NCI-H524 (cell line): ENCODE results near the gene HBA1.
A peak's percentile ranks its signal among the peaks of the same experiment; 100 is the strongest.
"Not testable (repeated sequence)": the region's sequence is repeated elsewhere in the genome, so short reads cannot be mapped to it uniquely, and the experiment has no call there.

ENCODE experiments used
- DNase-seq, 2 experiments: peaks; one replicate each; lab custom pipeline; 2025; lab: John Stamatoyannopoulos, UW

HBA1 gene

DNA sequence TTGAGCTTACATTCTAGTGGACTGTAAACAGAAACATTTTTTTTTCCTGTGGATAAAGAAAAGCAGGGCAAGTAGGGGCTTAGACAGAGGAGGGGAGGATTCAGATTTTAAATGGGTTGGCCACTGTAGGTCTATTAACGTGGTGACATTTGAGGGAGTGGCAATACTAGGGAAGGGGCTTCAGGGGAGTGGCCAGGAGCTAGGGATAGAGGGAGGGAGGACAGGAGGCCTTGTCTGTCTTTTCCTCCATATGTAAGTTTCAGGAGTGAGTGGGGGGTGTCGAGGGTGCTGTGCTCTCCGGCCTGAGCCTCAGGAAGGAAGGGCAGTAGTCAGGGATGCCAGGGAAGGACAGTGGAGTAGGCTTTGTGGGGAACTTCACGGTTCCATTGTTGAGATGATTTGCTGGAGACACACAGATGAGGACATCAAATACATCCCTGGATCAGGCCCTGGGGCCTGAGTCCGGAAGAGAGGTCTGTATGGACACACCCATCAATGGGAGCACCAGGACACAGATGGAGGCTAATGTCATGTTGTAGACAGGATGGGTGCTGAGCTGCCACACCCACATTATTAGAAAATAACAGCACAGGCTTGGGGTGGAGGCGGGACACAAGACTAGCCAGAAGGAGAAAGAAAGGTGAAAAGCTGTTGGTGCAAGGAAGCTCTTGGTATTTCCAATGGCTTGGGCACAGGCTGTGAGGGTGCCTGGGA, 17.2 kb upstream of the HBA1 start:
- DNase-seq = no peak

DNA sequence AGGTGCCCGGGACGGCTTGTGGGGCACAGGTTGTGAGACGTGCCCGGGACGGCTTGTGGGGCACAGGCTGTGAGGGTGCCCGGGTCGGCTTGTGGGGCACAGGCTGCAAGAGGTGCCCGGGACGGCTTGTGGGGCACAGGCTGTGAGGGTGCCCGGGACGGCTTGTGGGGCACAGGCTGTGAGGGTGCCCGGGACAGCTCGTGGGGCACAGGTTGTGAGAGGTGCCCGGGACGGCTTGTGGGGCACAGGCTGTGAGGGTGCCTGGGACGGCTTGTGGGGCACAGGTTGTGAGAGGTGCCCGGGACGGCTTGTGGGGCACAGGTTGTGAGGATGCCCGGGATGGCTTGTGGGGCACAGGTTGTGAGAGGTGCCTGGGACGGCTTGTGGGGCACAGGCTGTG, 16.2 kb upstream of the HBA1 start:
- DNase-seq = not testable (repeated sequence)

DNA sequence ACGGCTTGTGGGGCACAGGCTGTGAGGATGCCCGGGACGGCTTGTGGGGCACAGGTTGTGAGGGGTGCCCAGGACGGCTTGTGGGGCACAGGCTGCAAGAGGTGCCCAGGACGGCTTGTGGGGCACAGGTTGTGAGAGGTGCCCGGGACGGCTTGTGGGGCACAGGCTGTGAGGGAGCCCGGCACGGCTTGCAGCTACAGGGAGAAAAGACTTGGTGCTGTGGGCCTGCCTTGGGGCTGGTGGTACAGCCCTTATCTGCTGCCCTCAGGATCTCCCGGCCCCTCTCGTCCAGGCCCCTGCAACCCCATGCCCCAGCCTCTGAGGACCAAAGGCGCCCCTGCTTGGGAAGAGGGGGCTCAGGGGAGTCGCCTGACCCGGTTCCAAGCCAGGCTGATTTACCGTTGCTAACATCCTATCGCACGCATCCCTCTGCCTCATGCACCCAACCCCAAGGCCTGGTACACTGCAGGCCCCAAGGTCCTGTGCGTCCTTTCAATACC, 15.7 kb upstream of the HBA1 start:
- no peak for DNase-seq

DNA sequence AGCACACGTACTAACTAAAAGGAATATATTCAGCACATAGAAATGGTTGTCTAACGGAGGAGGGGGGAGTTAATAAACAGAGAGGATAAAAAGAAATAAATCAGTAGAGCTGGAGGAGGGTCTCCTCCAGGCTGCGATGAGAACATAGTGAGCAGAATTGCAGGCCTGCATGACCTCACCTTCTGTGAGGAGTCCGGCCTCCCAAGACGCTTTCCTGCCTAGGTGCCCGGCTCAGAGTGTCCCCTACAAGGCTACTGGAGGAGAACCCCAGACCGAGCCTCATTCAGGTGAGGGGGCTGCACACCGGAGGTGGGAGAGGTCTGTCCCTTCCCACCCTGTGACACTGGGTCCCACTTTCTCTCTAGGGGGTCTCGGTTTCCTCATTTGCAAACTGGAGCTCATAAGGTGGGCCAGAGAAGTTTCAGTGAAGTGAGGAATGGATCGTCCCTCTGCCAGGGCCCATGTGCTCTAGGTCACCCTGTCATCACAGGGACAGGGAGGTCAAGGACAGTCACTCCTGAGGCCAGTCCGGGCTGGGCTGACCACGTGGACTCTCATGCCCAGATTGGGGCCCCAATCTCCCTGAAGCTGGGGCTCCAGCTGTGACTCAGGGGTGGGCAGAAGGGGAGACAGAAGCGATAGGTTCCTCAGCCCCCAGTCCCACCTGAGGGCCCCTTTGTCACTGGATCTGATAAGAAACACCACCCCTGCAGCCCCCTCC, 14.0 kb upstream of the HBA1 start:
- no peak for DNase-seq

DNA sequence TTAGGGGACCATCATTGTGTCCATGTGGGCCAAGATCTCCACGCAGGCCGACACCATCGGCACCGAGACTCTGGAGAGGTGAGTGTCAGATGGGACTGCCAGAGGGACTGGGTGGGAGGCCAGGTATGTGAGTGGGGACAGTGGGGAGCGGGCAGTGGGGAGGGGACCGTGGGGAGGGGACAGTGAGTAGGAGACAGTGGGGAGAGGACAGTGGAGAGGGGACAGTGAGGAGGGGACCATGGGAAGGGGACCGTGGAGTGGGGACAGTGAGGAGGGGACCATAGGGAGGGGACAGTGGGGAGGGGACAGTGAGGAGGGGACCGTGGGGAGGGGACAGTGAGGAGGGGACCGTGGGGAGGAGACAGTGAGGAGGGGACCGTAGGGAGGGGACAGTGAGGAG, 13.3 kb upstream of the HBA1 start:
- DNase-seq = not testable (repeated sequence)

DNA sequence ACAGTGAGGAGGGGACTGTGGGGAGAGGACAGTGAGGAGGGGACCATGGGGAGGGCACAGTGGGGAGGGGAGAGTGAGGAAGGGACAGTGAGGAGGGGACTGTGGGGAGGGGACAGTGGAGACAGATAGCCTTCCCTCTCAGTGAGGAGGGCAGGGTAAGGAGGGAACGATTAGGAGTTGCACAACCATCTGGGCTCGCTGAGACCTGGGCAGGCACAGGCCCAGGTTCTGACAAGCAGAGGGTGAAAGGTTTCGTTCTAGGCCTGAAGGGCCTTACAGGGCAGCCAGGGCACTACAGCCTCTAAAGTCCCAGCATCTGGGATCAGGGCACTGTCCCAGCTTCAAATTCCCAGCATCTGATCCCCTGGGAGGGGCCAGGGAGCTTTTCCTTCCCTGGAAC, 12.8 kb upstream of the HBA1 start:
- not testable (repeated sequence) for DNase-seq

DNA sequence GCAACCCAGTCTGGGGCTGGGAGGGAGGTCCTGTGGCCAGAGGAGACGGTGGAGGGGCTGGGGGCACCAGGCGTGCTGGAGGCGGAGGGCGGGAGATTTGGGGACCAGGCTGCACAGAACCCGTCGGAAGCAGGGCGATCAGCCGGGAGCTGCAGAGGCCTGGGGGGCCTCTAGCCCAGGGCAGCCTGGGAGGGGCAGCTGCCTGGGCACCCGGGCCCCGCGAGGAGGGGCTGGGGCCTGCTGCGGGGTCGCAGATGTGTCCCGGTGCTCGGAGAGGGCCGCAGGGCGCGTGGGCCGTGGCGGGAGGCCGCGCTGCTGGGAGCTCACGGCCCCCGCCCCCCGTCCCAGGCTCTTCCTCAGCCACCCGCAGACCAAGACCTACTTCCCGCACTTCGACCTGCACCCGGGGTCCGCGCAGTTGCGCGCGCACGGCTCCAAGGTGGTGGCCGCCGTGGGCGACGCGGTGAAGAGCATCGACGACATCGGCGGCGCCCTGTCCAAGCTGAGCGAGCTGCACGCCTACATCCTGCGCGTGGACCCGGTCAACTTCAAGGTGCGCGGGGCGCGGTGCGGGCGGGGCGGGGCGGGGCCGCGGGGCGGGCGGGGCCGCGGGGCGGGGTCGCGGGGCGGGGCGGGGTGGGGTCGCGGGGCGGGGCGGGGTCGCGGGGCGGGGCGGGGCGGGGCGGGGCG, 12.2 kb upstream of the HBA1 start:
- not testable (repeated sequence) for DNase-seq

DNA sequence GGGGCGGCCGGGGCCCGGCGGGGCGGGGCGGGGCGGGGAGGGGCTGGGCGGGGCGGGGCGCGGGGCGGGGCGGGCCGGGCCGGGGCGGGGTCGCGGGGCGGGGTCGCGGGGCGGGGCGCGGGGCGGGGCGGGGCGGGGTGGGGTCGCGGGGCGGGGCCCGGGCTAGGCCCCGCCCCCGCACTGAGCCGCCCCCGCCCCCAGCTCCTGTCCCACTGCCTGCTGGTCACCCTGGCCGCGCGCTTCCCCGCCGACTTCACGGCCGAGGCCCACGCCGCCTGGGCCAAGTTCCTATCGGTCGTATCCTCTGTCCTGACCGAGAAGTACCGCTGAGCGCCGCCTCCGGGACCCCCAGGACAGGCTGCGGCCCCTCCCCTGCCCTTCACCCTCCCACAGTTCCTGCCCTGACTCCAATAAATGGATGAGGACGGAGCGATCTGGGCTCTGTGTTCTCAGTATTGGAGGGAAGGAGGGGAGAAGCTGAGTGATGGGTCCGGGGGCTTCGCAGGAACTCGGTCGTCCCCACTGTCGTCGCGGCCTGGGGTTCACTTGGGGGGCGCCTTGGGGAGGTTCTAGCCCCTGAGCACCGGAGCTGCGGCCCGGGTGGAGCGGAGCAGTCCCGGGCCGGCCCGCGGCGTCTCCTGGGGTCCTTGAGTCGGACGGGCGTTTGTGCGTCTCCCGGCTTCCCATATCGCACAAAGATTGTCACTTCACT, 11.5 kb upstream of the HBA1 start:
- peak in 1 of 2 experiments; percentile 34 for DNase-seq

DNA sequence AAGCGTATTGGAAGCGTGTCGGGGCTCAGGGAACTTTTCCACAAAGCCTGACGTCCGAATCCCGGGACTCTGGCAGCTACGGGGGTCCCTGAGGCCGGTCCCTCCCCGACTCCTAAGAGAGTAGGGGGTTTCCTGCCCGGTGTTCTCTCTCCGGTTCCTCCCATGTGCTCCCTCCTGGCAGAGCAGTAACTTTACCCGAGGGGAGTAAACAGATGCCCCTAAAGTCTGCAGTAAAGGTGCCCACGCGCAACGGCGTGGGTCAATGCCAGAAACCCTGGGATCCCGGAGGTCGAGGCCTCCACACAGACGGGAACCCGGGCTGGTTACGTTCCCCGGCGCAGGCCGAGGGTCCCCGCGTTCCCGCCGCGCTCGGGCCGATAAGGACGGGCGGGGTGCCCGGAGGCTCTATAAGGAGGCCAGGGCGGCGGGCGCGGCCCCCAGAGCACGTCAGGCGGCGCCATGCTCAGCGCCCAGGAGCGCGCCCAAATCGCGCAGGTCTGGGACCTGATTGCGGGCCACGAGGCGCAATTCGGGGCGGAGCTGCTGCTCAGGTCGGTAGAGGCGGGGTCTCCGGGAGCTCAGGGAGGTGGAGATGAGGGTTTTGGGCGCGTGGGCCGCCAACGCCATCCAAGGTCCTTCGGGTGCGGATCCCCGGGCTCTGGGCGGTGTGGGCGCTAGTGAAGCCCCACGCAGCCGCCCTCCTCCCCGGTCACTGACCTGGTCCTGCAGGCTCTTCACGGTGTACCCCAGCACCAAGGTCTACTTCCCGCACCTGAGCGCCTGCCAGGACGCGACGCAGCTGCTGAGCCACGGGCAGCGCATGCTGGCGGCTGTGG, 10.7 kb upstream of the HBA1 start, which contains the start of gene HBM:
Gene HBM, plus strand, starts transcription at position 440 of the 836 bp plus-strand sequence. Its CDS starts 20 bp downstream, at position 460.
- DNase-seq = peak in 1 of 2 experiments; percentile 39

DNA sequence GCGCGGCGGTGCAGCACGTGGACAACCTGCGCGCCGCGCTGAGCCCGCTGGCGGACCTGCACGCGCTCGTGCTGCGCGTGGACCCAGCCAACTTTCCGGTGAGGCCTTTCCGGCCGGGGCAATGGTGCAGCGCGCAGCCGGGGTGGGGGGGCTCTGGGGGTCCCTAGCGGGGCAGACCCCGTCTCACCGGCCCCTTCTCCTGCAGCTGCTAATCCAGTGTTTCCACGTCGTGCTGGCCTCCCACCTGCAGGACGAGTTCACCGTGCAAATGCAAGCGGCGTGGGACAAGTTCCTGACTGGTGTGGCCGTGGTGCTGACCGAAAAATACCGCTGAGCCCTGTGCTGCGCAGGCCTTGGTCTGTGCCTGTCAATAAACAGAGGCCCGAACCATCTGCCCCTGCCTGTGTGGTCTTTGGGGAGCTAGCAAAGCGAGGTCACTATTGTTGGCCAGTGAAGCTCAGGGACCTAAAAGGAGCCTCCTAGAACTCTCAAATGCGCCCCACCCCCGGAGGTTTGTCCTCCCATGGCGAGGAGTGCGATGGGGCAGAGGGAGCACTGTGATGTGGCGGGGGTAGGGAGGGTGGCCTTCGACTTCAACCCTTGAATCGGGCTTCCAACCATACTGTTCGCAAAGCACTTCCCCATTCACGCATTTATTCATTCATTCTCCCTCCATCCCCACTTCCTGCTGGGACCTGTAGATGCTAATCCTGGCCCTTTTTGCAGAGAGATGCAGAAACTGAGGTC, 9.9 kb upstream of the HBA1 start:
- DNase-seq = no peak

DNA sequence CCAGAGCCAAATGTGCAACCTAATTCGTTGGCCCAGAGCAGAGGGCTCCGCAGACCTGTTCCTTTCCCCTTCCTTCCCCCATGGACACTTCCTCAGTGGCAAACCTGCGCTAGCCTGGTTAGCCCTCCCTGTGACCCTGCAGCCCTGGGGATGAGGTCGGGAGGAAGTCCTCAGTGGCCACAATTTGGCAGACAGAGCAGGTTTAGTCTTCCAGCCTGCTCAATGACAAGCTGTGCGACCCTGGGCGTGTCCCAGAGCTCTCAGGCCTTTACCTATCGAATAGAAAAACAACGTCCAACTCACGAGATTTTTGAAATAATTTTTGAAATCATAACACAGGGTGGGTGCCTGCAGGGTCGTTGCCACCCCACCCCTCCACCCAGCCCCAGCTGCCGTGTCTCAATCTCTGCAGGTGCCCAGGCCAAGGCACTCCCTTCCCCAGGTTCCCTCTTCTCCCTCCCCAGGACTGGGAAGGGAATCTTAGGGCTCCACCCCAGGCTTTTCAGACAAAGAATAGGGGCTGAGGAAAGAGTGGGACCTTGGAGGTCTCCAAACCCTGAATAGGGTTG, 9.3 kb upstream of the HBA1 start:
- no peak for DNase-seq

DNA sequence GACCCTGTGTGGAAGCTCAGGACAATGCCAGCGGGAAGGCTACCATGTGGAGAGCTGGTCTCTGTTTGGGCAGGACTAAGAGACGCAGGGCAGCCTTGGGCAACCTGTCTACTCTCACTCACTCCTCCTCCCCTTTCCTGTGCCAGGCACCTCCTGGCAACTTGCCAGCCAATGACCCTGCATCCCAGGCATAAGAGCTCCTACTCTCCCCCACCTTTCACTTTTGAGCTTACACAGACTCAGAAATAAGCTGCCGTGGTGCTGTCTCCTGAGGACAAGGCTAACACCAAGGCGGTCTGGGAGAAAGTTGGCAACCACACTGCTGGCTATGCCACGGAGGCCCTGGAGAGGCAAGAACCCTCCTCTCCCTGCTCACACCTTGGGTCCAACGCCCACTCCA, 8.1 kb upstream of the HBA1 start:
- DNase-seq = no peak

DNA sequence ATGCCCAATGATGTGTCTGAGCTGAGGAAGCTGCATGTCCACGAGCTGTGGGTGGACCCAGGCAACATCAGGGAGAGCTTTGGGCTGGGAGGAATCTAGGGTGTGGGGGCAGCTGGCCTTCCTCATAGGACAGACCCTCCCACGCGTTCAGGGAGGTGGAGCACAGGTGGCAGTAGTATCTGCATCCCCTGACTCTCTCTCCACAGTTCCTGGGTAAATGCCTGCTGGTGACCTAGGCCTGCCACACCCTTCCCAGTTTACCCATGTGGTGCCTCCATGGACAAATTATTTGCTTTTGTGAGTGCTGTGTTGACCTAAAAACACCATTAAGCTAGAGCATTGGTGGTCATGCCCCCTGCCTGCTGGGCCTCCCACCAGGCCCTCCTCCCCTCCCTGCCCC, 7.5 kb upstream of the HBA1 start:
- no peak for DNase-seq

DNA sequence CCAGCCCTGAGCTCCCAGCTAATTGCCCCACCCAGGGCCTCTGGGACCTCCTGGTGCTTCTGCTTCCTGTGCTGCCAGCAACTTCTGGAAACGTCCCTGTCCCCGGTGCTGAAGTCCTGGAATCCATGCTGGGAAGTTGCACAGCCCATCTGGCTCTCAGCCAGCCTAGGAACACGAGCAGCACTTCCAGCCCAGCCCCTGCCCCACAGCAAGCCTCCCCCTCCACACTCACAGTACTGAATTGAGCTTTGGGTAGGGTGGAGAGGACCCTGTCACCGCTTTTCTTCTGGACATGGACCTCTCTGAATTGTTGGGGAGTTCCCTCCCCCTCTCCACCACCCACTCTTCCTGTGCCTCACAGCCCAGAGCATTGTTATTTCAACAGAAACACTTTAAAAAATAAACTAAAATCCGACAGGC, 6.4 kb upstream of the HBA1 start:
- DNase-seq = not testable (repeated sequence)

DNA sequence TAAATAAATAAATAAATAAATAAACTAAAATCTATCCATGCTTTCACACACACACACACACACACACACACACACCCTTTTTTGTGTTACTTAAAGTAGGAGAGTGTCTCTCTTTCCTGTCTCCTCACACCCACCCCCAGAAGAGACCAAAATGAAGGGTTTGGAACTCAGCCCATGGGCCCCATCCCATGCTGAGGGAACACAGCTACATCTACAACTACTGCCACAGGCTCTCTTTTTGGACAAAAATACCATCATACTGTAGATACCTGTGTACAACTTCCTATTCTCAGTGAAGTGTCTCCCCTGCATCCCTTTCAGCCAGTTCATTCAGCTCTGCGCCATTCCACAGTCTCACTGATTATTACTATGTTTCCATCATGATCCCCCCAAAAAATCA, 5.7 kb upstream of the HBA1 start:
- no peak for DNase-seq

DNA sequence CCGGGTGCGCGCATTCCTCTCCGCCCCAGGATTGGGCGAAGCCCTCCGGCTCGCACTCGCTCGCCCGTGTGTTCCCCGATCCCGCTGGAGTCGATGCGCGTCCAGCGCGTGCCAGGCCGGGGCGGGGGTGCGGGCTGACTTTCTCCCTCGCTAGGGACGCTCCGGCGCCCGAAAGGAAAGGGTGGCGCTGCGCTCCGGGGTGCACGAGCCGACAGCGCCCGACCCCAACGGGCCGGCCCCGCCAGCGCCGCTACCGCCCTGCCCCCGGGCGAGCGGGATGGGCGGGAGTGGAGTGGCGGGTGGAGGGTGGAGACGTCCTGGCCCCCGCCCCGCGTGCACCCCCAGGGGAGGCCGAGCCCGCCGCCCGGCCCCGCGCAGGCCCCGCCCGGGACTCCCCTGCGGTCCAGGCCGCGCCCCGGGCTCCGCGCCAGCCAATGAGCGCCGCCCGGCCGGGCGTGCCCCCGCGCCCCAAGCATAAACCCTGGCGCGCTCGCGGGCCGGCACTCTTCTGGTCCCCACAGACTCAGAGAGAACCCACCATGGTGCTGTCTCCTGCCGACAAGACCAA, 4.0 kb upstream of the HBA1 start, which contains the start of gene HBA2:
Gene HBA2, plus strand, starts transcription at position 503 of the 568 bp plus-strand sequence. Its CDS starts 37 bp downstream, at position 540.
- not testable (repeated sequence) for DNase-seq

DNA sequence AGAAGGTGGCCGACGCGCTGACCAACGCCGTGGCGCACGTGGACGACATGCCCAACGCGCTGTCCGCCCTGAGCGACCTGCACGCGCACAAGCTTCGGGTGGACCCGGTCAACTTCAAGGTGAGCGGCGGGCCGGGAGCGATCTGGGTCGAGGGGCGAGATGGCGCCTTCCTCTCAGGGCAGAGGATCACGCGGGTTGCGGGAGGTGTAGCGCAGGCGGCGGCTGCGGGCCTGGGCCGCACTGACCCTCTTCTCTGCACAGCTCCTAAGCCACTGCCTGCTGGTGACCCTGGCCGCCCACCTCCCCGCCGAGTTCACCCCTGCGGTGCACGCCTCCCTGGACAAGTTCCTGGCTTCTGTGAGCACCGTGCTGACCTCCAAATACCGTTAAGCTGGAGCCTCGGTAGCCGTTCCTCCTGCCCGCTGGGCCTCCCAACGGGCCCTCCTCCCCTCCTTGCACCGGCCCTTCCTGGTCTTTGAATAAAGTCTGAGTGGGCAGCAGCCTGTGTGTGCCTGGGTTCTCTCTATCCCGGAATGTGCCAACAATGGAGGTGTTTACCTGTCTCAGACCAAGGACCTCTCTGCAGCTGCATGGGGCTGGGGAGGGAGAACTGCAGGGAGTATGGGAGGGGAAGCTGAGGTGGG, 3.1 kb upstream of the HBA1 start:
- DNase-seq = not testable (repeated sequence)

DNA sequence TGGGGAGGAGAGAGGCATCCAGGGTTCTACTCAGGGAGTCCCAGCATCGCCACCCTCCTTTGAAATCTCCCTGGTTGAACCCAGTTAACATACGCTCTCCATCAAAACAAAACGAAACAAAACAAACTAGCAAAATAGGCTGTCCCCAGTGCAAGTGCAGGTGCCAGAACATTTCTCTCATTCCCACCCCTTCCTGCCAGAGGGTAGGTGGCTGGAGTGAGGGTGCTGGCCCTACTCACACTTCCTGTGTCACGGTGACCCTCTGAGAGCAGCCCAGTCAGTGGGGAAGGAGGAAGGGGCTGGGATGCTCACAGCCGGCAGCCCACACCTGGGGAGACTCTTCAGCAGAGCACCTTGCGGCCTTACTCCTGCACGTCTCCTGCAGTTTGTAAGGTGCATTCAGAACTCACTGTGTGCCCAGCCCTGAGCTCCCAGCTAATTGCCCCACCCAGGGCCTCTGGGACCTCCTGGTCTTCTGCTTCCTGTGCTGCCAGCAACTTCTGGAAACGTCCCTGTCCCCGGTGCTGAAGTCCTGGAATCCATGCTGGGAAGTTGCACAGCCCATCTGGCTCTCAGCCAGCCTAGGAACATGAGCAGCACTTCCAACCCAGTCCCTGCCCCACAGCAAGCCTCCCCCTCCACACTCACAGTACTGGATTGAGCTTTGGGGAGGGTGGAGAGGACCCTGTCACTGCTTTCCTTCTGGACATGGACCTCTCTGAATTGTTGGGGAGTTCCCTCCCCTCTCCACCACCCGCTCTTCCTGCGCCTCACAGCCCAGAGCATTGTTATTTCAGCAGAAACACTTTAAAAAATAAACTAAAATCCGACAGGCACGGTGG, 2.3 kb upstream of the HBA1 start:
- DNase-seq = peak in 1 of 2 experiments; percentile 19
